HepG2 (cell line): ENCODE results near the gene ALG9. TPM values are rescaled to one million over a fixed set of nuclear protein-coding genes. Genes with fewer than 3 reads are reported as not detected.
A peak's percentile ranks its signal among the peaks of the same experiment; 100 is the strongest.

Source experiments
- ATAC-seq: fragments of 200-7000 bp; cut with Tn5 transposase; 3 replicates; pipeline ENCODE4 v1.9.1; 2020; ENCODE audit warnings: mild to moderate bottlenecking, moderate library complexity
- BruUV-seq: library from RNA; stranded (reverse); fragments of 400-500 nt; replicated peaks from 2 replicates; lab custom pipeline; 2021; lab: Mats Ljungman, UMichigan
- CTCF ChIA-PET: fragments of 300-600 bp; formaldehyde crosslinking; extraction: SDS; loops from one replicate; lab custom pipeline; 2021; ENCODE audit warnings: low total read pairs, inconsistent platforms, low intra/inter-chr PET ratio; lab: Yijun Ruan, JAX
- POLR2A ChIA-PET: fragments of 350-600 bp; sonication (Branson Sonifier 250); formaldehyde crosslinking; loops from one replicate; lab custom pipeline; 2020; ENCODE audit warnings: antibody characterized with exemption, inconsistent platforms; lab: Yijun Ruan, JAX
- DNase-seq: peaks from one replicate; pipeline ENCODE4 v3.0.0-alpha.2; 2015; ENCODE audit warnings: low spot score
- FAIRE-seq: peaks from 3 replicates; lab custom pipeline; 2011; peaks lifted over from hg19 to GRCh38; lab: Jason Lieb, UNC
- H2AFZ ChIP-seq: one replicate; pipeline ENCODE4 v1.6.1; 2011; ENCODE audit warnings: low read length, inconsistent platforms
- H3K27ac ChIP-seq: fragments of 300-600 bp; 3 replicates; pipeline ENCODE4 v1.8.0; 2011; ENCODE audit warnings: mixed run types, mild to moderate bottlenecking, mixed read lengths, low read length, inconsistent platforms; ENCODE audit not compliant: insufficient read depth; ENCODE audit errors: extremely low read length
- H3K27me3 ChIP-seq, 2 experiments: fragments of 200-600 bp in 1 of 2; 2 replicates in 1 of 2; 3 replicates in 1 of 2; pipeline versions ENCODE4 v1.6.0 to v1.8.0; 2011; ENCODE audit warnings: low read length in 2 of 2, mild to moderate bottlenecking in 2 of 2, moderate library complexity in 2 of 2, inconsistent platforms in 1 of 2; ENCODE audit not compliant: insufficient read depth in 2 of 2, control insufficient read depth in 1 of 2
- H3K36me3 ChIP-seq, 2 experiments: fragments of 200-600 bp in 1 of 2; replicated peaks in 1 of 2; 2 replicates in 1 of 2; 3 replicates in 1 of 2; pipeline versions ENCODE4 v1.5.1 to v1.8.0; 2011; ENCODE audit warnings: low read length in 2 of 2, inconsistent platforms in 1 of 2; ENCODE audit not compliant: insufficient read depth in 2 of 2, control insufficient read depth in 1 of 2
- H3K4me1 ChIP-seq: 2 replicates; pipeline ENCODE4 v1.5.1; 2012; ENCODE audit warnings: low read length, inconsistent platforms; ENCODE audit not compliant: insufficient read depth
- H3K4me2 ChIP-seq: 2 replicates; pipeline ENCODE4 v1.6.0; 2011; ENCODE audit warnings: low read depth, low read length, inconsistent platforms
- H3K4me3 ChIP-seq, 3 experiments: fragments of 200-600 bp in 1 of 3; sonication (generic), shearing (Covaris generic) in 1 of 3; replicated peaks in 1 of 3; 2 replicates each; pipeline ENCODE4 v1.5.1; 2011 to 2016; ENCODE audit warnings: low read length in 3 of 3, inconsistent platforms in 2 of 3, low read depth in 2 of 3, mild to moderate bottlenecking in 2 of 3, control low read depth in 1 of 3, mixed read lengths in 1 of 3; ENCODE audit not compliant: insufficient read depth in 1 of 3
- H3K79me2 ChIP-seq: one replicate; pipeline ENCODE4 v1.6.1; 2011; ENCODE audit warnings: low read length, inconsistent platforms; ENCODE audit not compliant: insufficient read depth
- H3K9ac ChIP-seq: 2 replicates; pipeline ENCODE4 v1.6.0; 2011; ENCODE audit warnings: mild to moderate bottlenecking, low read depth, low read length, inconsistent platforms; ENCODE audit not compliant: insufficient read depth
- H3K9me3 ChIP-seq: 2 replicates; pipeline ENCODE4 v1.5.1; 2012; ENCODE audit warnings: mild to moderate bottlenecking, low read length
- H4K20me1 ChIP-seq: 2 replicates; pipeline ENCODE4 v1.6.0; 2011; ENCODE audit warnings: inconsistent platforms, mild to moderate bottlenecking, low read length, moderate library complexity; ENCODE audit not compliant: insufficient read depth
- CCAR2 ChIP-seq: fragments of 200-400 bp; formaldehyde crosslinking; optimal IDR thresholded peaks from 2 replicates; pipeline ENCODE3; 2018; ENCODE audit warnings: low read depth, mild to moderate bottlenecking, low read length, moderate library complexity
- DNMT1 ChIP-seq: sonication (generic); formaldehyde crosslinking; IDR thresholded peaks from 2 replicates; pipeline ENCODE4 v1.5.1; 2020; ENCODE audit warnings: mild to moderate bottlenecking, missing genetic modification reagents
- FOXC1 ChIP-seq: sonication (generic); formaldehyde crosslinking; IDR thresholded peaks from 2 replicates; pipeline ENCODE4 v1.8.0; 2022; ENCODE audit warnings: mild to moderate bottlenecking, missing genetic modification reagents, borderline replicate concordance
- GFI1 ChIP-seq: sonication (generic); formaldehyde crosslinking; IDR thresholded peaks from 2 replicates; pipeline ENCODE4 v1.5.0; 2020; ENCODE audit warnings: missing genetic modification reagents, mild to moderate bottlenecking, borderline replicate concordance
- HNRNPLL ChIP-seq: fragments of 200-400 bp; formaldehyde crosslinking; IDR thresholded peaks from 2 replicates; pipeline ENCODE4 v1.6.1; 2017; ENCODE audit warnings: mild to moderate bottlenecking, low read depth, low read length; ENCODE audit not compliant: poor library complexity, severe bottlenecking
- MBD4 ChIP-seq: IDR thresholded peaks from 2 replicates; pipeline ENCODE4 v1.6.1; 2012; ENCODE audit warnings: low read length, inconsistent platforms, borderline replicate concordance
- MIER3 ChIP-seq: IDR thresholded peaks from 2 replicates; pipeline ENCODE4 v1.6.1; 2016; ENCODE audit warnings: missing compliant biosample characterization, borderline replicate concordance
- MTA3 ChIP-seq: sonication (generic); formaldehyde crosslinking; IDR thresholded peaks from 2 replicates; pipeline ENCODE4 v1.4.0; 2020; ENCODE audit warnings: missing genetic modification reagents
- NR2C2 ChIP-seq: sonication (generic); formaldehyde crosslinking; IDR thresholded peaks from 2 replicates; pipeline ENCODE4 v1.4.0; 2020; ENCODE audit warnings: missing genetic modification reagents, mild to moderate bottlenecking, moderate library complexity, borderline replicate concordance
- PAWR ChIP-seq: sonication (generic); formaldehyde crosslinking; IDR thresholded peaks from 2 replicates; pipeline ENCODE4 v1.4.0; 2020; ENCODE audit warnings: missing genetic modification reagents, mild to moderate bottlenecking, borderline replicate concordance
- RCOR2 ChIP-seq: IDR thresholded peaks from 2 replicates; pipeline ENCODE4 v1.6.1; 2016; ENCODE audit warnings: missing biosample characterization, missing genetic modification reagents
- SMARCE1 ChIP-seq: fragments of 450-650 bp; IDR thresholded peaks from 2 replicates; pipeline ENCODE4 v1.6.1; 2017; ENCODE audit warnings: borderline replicate concordance
- SP140L ChIP-seq: sonication (generic); formaldehyde crosslinking; IDR thresholded peaks from 2 replicates; pipeline ENCODE4 v1.4.0; 2020; ENCODE audit warnings: missing genetic modification reagents, borderline replicate concordance
- ZBTB44 ChIP-seq: sonication (generic); formaldehyde crosslinking; IDR thresholded peaks from 2 replicates; pipeline ENCODE4 v1.4.0; 2020; ENCODE audit warnings: missing genetic modification reagents
- ZFP36L2 ChIP-seq: sonication (generic); formaldehyde crosslinking; IDR thresholded peaks from 2 replicates; pipeline ENCODE4 v1.4.0; 2020; ENCODE audit warnings: missing genetic modification reagents
- ZNF337 ChIP-seq: sonication (generic); formaldehyde crosslinking; IDR thresholded peaks from 2 replicates; pipeline ENCODE4 v1.5.1; 2020; ENCODE audit warnings: missing genetic modification reagents, low read depth, mild to moderate bottlenecking, borderline replicate concordance
- ZNF615 ChIP-seq: sonication (generic); formaldehyde crosslinking; IDR thresholded peaks from 2 replicates; pipeline ENCODE4 v1.5.0; 2020; ENCODE audit warnings: mild to moderate bottlenecking, missing genetic modification reagents, borderline replicate concordance
- ZNF616 ChIP-seq: sonication (generic); formaldehyde crosslinking; IDR thresholded peaks from 2 replicates; pipeline ENCODE4 v1.5.0; 2020; ENCODE audit warnings: low read depth, mild to moderate bottlenecking, missing genetic modification reagents
- ZSCAN31 ChIP-seq: sonication (generic); formaldehyde crosslinking; IDR thresholded peaks from 2 replicates; pipeline ENCODE4 v1.5.0; 2020; ENCODE audit warnings: low read depth, mild to moderate bottlenecking, missing genetic modification reagents
- WGBS: methylation state at CpG from one replicate; pipeline ENCODE4 v1.1.6; 2017; ENCODE audit warnings: low lambda C conversion rate; 5-methylcytosine and 5-hydroxymethylcytosine counted together
- in situ Hi-C: cut with HindIII; loops from 2 replicates; pipeline ENCODE4 v1.10.0; 2017; ENCODE audit warnings: low pct_unique_long_range_greater_than_20kb; ENCODE audit not compliant: extremely low pct_ligation_motif_present
- intact Hi-C: fragments of 100-400 bp; cut with micrococcal nuclease; formaldehyde crosslinking; loops from one replicate; pipeline ENCODE4 v1.10.0; 2022; ENCODE audit not compliant: unreplicated experiment
- polyA plus RNA-seq, 8 experiments: library from polyadenylated mRNA; depleted of rRNA in 3 of 8; stranded (reverse) in 7 of 8; unstranded in 1 of 8; fragments of >200 nt; fragmentation: Illumina TruSeq in 4 of 8; extraction: Trizol in 4 of 8; gene quantifications; 2 replicates each; pipeline versions ENCODE4 v1.2.1 to v1.2.3, GENCODE V29; 2011 to 2016; ENCODE audit warnings: low read depth in 4 of 8, missing spikeins in 1 of 8, mixed read lengths in 1 of 8; ENCODE audit not compliant: insufficient read depth in 1 of 8
- total RNA-seq, 5 experiments: library from RNA; depleted of rRNA; stranded (reverse); fragments of >200 nt; fragmentation: Illumina TruSeq; extraction: Trizol; gene quantifications; 2 replicates each; pipeline ENCODE4 v1.2.3, GENCODE V29; 2016; ENCODE audit warnings: low read depth in 1 of 5
- TF ChIP-seq, protein P1 (sequence below): sonication (generic); formaldehyde crosslinking; IDR thresholded peaks from 2 replicates; pipeline ENCODE4 v1.4.0; 2020; ENCODE audit warnings: missing genetic modification reagents
- TF ChIP-seq, protein P2 (sequence below): sonication (generic); formaldehyde crosslinking; IDR thresholded peaks from 2 replicates; pipeline ENCODE4 v1.8.0; 2022; ENCODE audit warnings: missing genetic modification reagents, mild to moderate bottlenecking, moderate library complexity, borderline replicate concordance

ALG9 gene
- total and polyA plus RNA-seq, 2 of the 13 experiments (the other 11 are each of a cell fraction or from before 2014, with no cell fraction given), result 39.4 to 40.6 TPM

- TF ChIP-seq ZBTB44 (CRISPR knock-in tag) (no peak), PAWR (no peak), SMARCE1 (no peak), RCOR2 (CRISPR knock-in tag) (no peak)
- TF ChIP-seq, protein P1, sequence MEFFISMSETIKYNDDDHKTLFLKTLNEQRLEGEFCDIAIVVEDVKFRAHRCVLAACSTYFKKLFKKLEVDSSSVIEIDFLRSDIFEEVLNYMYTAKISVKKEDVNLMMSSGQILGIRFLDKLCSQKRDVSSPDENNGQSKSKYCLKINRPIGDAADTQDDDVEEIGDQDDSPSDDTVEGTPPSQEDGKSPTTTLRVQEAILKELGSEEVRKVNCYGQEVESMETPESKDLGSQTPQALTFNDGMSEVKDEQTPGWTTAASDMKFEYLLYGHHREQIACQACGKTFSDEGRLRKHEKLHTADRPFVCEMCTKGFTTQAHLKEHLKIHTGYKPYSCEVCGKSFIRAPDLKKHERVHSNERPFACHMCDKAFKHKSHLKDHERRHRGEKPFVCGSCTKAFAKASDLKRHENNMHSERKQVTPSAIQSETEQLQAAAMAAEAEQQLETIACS (CRISPR knock-in tag), result no peak
These were observed 129.6 kb downstream of the ALG9 start (continued) for GRCh38 chr11:111741751-111742150.

DNA sequence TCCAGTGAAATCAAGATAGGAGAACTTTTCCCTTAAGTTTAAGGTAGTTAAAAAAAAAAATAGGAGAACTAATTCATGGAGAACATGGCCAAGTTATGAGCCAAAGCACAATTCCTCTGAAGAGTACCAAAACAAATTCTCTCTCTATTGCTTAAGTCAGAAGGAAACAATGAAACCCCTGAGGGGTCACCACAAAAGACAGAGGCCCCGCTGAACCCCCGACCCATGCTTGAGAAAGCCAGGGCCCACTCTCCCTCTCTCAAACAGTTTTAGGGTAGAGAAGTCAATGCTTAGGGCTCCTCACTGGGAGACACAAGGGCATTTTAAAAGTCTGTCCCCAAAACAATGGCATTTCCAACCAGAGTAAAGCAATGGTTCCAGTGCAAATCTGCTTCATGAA is 132.1 kb downstream of the ALG9 start:
- in situ Hi-C loops (no loop called here), intact Hi-C loops (no loop called here)
- Histone ChIP-seq H3K27ac (peak overlapping the region; percentile 59), H3K4me1 (peaks cover 21% of the 10 kb centered on the region), H3K4me2 (no peak overlapping the region), H3K79me2 (no peaks in the 10 kb centered on the region), H3K36me3 (peaks cover 4 to 43% of the 10 kb centered on the region in 2 experiments; a peak in 4 of 5 replicates), H4K20me1 (no peaks in the 10 kb centered on the region), H3K9ac (no peak overlapping the region), H3K4me3 (no peak overlapping the region), H2AFZ (no peak overlapping the region), H3K9me3 (no peaks in the 10 kb centered on the region), H3K27me3 (no peaks in the 10 kb centered on the region)
- DNase-seq (no peak), ATAC-seq (no peak), FAIRE-seq (no peak)
- POLR2A ChIA-PET, result interaction anchor here (1.2 to 1.5 kb wide), 3 partner anchors 25 to 53 kb away, joined by 4 to 12 read pairs (median 6); partner anchors contain the start of gene PPP2R1B
- no TSS peak for BruUV-seq
- 91% methylated on average over 2 of the region's 2 CpGs for WGBS
- CTCF ChIA-PET, result no interaction called here
- TF ChIP-seq FOXC1 (CRISPR knock-in tag), result no peak
- no peak for TF ChIP-seq GFI1 (CRISPR knock-in tag)
- TF ChIP-seq, protein P2, sequence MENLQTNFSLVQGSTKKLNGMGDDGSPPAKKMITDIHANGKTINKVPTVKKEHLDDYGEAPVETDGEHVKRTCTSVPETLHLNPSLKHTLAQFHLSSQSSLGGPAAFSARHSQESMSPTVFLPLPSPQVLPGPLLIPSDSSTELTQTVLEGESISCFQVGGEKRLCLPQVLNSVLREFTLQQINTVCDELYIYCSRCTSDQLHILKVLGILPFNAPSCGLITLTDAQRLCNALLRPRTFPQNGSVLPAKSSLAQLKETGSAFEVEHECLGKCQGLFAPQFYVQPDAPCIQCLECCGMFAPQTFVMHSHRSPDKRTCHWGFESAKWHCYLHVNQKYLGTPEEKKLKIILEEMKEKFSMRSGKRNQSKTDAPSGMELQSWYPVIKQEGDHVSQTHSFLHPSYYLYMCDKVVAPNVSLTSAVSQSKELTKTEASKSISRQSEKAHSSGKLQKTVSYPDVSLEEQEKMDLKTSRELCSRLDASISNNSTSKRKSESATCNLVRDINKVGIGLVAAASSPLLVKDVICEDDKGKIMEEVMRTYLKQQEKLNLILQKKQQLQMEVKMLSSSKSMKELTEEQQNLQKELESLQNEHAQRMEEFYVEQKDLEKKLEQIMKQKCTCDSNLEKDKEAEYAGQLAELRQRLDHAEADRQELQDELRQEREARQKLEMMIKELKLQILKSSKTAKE (CRISPR knock-in tag), result no peak
- no peak for TF ChIP-seq ZNF337 (CRISPR knock-in tag)
- no peak for TF ChIP-seq ZSCAN31
- no peak for TF ChIP-seq MIER3 (CRISPR knock-in tag)
- TF ChIP-seq MBD4, result no peak
- no peak for TF ChIP-seq HNRNPLL
- no peak for TF ChIP-seq DNMT1 (CRISPR knock-in tag)
- TF ChIP-seq ZNF615 (CRISPR knock-in tag), result no peak
- no peak for TF ChIP-seq ZFP36L2
- no peak for TF ChIP-seq ZNF616 (CRISPR knock-in tag)
- no peak for TF ChIP-seq SP140L (CRISPR knock-in tag)
- TF ChIP-seq MTA3 (CRISPR knock-in tag), result no peak
- TF ChIP-seq NR2C2 (CRISPR knock-in tag), result no peak
- no peak for TF ChIP-seq CCAR2
